GM18526 (cell line): ENCODE data around the gene EXTL2.

ENCODE experiments used
- POLR2A ChIP-seq: IDR thresholded peaks from 3 replicates; pipeline ENCODE4 v1.6.1; 2011; ENCODE audit not compliant: insufficient read length; ENCODE audit errors: extremely low read depth

The EXTL2 gene

DNA sequence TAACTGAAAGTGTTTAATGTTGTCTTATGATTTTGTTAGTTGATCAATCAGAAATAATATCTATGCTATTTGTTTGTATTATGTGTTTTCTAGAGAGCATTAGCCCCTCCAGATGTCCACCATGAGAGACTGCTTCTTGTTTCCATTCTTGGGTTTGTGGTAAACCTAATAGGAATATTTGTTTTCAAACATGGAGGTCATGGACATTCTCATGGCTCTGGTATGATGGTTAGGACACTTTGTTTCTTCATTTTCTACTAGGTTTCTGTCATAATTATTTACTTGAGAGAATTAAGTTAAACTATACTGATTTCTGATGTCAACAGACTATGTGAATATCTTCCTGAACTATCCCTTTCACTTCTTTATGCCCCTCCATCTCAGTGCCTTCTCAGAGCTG, 17.4 kb upstream of the EXTL2 start:
- no peak for TF ChIP-seq POLR2A

DNA sequence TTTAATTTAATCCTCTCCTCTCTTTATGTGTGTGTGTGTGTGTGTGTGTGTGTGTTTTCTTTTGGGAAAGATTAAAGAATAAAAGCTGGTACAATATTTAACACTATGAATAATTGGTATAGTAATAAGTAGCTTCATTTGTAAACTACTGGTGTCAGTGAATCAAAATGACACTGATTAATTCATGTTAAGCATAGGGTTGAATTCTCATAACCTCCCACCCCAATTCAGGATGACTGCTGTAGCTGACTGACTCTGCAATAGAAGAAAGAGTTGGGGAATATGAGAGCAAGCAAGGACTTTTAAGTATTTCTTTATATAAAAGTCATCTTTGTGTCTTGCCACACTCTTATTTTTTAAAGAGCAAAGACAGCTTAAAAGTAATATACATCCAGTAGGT, 14.4 kb upstream of the EXTL2 start:
- no peak for TF ChIP-seq POLR2A

DNA sequence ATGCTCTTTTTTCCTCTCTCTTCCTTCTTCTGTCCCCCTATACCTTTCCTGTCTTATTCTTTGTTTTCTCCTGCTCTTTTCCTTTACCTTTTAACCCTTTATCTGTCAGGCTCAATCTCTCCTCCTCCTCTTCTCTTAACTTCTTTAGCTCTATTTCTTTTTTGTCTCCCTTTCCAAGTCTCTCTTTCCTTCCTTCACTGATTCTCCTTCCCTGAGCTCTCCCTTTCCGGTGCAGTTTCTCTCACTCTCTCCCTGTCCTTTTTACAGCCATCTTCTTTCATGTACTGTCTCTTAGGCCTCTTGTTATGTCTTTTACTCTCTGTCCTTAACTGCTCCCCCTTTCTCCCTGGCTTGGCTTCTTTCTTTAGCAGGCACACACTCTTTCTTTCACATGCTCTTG, 13.2 kb upstream of the EXTL2 start:
- TF ChIP-seq POLR2A: no peak

DNA sequence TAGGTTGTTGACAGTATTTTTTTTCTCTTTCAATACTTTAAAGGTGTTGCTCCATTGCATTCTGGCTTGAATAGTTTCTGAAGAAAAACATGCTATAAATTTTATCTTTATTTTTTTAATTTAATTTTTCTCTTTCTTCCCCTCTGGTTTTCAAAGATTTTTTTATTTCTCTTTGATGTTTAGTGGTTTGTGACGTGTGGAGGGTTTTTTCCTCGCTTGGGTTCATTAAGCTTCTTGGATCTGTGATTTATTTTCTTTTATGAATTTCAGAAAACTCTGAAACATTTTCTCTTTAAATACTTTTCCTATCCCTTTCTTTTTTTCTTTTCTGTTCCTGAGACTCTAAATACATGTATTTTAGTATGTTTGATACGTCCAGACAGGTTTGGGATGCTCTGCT, 10.5 kb upstream of the EXTL2 start:
- TF ChIP-seq POLR2A: no peak

DNA sequence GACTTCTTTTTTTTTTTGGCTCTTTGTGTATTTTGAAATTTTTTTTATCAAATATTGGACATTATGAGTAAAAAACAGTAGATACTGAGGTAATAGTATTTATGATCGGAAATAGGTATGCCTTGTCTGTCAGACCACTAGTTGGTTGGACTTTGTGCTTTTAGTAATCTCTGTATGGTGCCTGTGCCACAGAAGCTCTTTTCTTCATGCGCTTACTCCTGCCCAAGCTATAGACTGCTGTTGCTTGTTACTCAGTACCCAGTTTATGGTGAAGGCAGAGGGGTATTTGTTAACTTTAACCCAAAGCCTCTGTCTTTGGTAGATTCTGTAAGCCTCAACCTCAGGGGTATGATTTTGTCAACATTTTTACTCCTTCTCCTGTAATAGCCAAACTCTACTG, 9.9 kb upstream of the EXTL2 start:
- TF ChIP-seq POLR2A: no peak

DNA sequence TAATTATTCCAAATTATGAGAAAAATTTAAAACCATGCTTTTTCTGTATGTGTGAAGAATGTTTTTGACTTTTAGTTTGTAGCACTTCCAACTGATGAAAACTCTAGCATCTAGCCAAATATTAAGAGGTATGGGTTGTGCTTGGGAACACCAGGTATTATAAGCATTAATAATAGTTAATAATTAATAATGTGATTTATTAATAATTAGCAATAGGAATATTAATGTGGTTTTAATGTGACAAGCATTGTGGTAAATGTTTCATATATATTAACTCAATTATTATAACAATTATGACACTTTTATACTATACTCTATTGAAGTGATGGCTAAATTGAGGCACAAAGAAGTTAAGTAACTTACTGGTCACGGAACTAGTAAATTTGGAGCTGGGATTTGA, 9.1 kb upstream of the EXTL2 start:
- no peak for TF ChIP-seq POLR2A

DNA sequence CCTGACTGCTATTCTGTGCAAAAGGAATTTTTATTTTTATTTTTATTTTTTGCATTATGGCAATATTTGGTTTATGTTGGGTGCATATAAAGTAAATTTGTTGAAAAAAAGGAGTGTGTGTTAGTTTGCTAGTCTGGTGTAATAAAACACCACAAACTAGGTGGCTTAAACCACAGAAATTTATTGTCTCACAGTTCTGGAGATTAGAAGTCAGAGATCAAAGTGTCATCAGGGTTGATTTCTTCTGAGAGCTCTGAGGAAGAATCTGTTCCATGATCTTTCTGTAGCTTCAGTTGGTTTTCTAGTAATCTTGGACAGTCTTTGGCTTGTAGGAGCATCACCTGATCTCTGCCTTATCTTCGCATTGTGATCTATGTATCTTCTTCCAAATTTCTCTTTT, 7.7 kb upstream of the EXTL2 start:
- TF ChIP-seq POLR2A: no peak

DNA sequence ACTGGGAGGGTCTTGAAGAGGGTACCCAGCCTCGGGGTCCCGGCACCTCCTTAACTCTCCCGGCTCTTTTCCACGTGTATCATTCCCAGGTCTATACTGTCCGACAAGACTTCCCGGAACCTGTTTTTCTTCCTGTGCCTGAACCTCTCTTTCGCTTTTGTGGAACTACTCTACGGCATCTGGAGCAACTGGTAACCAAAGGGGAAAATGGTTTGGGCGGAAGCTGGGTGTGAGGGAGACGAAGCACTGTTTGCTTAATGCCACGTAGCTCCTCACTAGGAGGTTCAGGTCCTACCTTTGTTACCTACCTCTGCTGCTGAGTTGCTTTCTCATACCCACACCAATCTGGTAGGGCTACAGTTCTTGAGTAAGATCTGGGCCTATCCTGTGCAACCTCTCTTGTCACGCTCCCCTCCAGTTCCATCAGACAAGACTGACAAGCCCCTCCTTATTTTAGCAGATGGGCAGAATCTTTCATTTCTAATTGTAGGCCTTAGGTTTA, 1.9 kb upstream of the EXTL2 start:
- peak; percentile 48 for TF ChIP-seq POLR2A

GRCh38 chr1:100895540-100896480, 1.2 kb upstream of the EXTL2 start, which contains the start of gene SLC30A7:
TSS of gene SLC30A7 (plus strand) at chr1:100896090. CDS start at chr1:100896263, 173 bp downstream.
- peak; percentile 85 for TF ChIP-seq POLR2A

DNA sequence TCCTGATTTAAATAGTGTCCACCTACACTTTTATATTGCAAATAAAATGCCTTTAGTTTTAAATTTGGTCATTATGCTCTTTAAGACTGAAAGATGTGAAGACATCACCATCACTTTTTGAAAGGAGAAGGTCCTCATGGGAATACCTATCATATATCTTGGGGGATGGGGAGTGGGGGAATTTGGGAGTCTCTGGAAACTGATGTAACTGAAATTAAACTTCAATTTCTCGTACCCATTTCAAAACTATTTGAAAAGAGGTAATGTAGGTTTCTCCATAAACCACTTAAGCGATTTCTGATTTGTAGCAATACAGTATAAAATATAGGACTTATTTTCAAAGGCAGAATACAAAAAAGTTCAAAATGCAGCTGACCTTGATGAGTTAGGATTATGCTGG, 924 bp downstream of the EXTL2 start:
- no peak for TF ChIP-seq POLR2A

DNA sequence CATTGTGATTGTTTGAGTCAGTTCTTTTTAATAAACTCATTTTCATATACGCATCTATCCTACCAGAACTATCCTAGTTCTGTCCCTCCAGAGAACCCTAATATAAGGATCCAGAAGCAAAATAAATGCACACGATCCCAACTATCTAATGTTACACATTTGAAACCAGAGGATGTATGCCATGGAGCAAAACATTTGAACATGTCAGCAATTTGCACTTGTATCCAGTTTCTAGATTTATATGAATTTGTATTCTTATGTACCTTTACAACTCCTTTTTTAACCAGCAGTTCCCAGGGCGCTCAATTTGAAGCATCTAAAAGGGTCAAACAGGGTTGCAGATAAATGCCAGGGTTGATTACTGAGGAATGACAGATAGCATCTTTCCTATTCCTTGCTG, 2.1 kb downstream of the EXTL2 start:
- TF ChIP-seq POLR2A: no peak

DNA sequence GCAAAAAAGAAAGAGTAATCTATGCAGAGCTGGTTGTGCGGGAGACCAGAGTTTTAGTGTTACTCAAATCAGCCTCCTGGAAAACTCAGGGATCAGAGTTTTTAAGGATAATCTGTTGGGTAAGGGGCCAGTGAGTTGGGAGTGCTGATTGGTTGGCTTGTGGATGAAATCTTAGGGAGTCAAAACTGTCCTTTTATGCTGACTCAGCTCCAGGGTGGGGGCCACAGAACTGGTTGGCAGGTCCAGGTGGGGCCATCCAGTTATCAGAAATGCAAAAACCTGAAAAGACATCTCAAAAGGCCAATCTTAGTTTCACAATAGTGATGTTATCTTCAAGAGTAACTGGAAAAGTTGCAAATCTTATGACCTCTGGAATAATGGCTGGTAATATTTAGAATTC, 3.3 kb downstream of the EXTL2 start:
- TF ChIP-seq POLR2A: no peak

DNA sequence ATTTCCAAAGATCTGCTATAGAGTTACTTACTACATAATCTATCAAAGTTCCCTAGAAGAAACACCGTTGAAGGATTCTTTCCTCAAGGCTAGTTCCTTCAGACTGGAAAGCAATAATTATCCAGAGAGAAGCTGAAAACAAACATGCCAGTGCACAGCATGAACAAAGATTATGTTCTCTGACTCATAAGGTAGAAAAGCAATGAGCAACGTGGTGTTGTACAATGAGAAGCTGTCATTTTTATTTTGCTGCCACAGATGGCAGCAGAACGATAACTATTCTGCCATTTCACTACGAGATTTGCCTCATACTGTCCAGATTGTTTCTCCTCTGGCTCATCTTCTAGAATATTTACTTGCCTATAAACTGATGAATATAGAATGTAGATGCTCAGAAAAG, 10.7 kb downstream of the EXTL2 start:
- no peak for TF ChIP-seq POLR2A

GRCh38 chr1:100882698-100883097, 11.9 kb downstream of the EXTL2 start:
- TF ChIP-seq POLR2A: no peak

DNA sequence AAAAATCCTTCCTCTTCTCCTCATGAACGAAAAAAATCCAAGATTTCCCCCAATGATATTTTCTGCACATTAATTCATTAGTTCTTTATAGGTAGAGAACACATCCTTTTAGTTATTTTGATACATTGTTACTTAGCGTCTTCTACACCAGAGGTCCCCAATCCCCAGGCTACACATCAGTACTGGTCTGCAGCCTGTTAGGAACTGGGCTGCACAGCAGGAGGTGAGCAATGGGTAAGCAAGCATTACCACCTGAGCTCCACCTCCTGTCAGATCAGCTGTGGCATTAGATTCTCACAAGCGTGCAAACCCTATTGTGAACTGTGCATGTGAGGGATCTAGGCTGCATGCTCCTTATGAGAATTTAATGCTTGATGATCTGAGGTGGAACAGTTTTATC, 13.0 kb downstream of the EXTL2 start:
- TF ChIP-seq POLR2A: no peak

DNA sequence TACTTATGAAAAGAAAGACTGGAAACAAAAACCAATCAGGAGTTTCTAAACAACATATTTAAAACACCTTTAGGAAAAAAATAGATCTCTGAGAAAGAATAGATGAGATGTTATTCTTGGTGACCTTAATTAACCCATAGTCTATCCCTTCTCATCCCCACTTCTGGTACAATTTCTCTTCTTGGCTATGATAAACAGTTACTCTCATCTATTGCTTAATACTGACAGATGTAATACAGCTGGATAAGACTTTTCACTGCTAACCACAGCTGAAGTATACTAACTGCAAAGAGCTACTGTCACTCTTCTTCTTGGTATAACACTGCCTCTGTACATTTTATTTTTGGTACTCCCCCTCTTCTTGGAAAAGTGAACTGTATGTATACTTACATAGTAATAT, 15.2 kb downstream of the EXTL2 start:
- no peak for TF ChIP-seq POLR2A

GRCh38 chr1:100876291-100876690, 18.4 kb downstream of the EXTL2 start:
- TF ChIP-seq POLR2A: no peak
